GM12865 (cell line): Measurements from ENCODE around the gene TRIM34.
"Not testable (repeated sequence)": the region's sequence is repeated elsewhere in the genome, so short reads cannot be mapped to it uniquely, and the experiment has no call there.

Experiments used
- DNase-seq: peaks from one replicate; pipeline ENCODE4 v3.0.0; 2010; ENCODE audit warnings: low read depth
- H3K4me3 ChIP-seq: 2 replicates; pipeline ENCODE4 v1.5.1; 2011; ENCODE audit warnings: mild to moderate bottlenecking, low read depth, low read length, control low read depth
- TF ChIP-seq, protein P1 (sequence below): IDR thresholded peaks from 2 replicates; pipeline ENCODE4 v1.5.1; 2011; ENCODE audit warnings: low read length, control low read depth, low read depth, inconsistent platforms; ENCODE audit not compliant: insufficient read depth; ENCODE audit errors: missing control alignments

TRIM34 gene, protein sequence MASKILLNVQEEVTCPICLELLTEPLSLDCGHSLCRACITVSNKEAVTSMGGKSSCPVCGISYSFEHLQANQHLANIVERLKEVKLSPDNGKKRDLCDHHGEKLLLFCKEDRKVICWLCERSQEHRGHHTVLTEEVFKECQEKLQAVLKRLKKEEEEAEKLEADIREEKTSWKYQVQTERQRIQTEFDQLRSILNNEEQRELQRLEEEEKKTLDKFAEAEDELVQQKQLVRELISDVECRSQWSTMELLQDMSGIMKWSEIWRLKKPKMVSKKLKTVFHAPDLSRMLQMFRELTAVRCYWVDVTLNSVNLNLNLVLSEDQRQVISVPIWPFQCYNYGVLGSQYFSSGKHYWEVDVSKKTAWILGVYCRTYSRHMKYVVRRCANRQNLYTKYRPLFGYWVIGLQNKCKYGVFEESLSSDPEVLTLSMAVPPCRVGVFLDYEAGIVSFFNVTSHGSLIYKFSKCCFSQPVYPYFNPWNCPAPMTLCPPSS

DNA sequence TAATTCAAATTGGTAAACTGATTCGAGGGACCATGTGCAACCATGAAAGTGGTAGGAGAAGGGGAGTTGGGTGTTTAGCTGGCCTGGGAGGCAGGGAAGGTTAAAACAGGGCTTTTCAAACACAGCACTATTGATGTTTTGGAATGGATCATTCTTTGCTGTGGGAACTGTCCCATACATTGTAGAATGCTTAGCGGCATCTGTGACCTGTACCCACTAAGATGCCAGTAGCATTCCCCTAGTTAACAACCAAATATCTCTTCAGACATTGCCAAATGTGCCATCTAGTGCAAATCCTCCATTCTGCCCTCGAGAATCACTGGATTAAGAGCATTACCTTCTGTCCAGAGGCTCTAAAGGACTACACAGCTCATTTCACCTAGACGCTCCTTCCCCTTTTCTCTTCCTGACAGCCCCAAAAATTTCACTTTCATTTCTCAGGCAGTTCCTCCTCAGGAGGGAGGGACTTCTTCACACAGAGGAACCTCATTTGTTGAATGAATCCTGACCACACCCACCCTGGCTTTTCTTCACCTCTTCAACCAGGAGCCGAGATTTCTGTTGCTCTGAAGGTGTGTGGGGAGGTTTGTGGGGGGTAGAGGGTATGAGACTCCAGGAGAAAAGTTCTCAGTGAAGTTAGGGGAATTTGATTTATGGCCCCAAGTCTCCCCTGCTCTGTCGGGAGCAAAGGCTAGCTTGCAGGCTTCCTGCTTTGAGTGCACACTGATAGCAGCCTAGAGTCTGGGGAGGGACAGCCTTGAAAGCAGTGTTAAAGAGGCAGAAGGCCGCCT, at the start of gene TRIM34:
TSS of gene TRIM34 (plus strand) at position 513 of the 791 bp plus-strand sequence. CDS start 7,331 bp downstream, outside the sequence.
- peak; percentile 91 for DNase-seq
- TF ChIP-seq, protein P1, sequence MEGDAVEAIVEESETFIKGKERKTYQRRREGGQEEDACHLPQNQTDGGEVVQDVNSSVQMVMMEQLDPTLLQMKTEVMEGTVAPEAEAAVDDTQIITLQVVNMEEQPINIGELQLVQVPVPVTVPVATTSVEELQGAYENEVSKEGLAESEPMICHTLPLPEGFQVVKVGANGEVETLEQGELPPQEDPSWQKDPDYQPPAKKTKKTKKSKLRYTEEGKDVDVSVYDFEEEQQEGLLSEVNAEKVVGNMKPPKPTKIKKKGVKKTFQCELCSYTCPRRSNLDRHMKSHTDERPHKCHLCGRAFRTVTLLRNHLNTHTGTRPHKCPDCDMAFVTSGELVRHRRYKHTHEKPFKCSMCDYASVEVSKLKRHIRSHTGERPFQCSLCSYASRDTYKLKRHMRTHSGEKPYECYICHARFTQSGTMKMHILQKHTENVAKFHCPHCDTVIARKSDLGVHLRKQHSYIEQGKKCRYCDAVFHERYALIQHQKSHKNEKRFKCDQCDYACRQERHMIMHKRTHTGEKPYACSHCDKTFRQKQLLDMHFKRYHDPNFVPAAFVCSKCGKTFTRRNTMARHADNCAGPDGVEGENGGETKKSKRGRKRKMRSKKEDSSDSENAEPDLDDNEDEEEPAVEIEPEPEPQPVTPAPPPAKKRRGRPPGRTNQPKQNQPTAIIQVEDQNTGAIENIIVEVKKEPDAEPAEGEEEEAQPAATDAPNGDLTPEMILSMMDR, result no peak
- peak within 1 kb of the TSS; percentile 55 for H3K4me3 ChIP-seq

DNA sequence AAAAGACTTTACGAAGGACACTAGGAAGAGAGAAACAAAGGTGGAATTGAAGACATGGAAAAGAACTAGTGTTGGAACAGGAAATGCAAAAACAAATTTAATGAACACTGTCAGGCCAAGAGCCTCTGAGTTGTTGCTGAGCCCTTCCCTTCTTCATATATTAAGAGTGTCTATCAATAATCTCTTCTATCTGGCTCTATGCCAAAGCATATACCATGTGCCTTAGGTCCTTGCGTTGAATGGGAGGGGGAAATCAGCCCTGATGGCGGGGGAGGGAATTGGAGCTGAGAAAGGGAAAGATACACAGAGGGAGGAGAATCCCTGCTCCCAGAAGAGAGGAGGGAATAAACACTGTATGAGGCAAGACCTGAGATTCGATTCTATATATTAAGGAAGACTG, 49.6 kb upstream of the TRIM34 start:
- DNase-seq, result no peak
- TF ChIP-seq, protein P1, result no peak
- H3K4me3 ChIP-seq, result no peak overlapping the region

DNA sequence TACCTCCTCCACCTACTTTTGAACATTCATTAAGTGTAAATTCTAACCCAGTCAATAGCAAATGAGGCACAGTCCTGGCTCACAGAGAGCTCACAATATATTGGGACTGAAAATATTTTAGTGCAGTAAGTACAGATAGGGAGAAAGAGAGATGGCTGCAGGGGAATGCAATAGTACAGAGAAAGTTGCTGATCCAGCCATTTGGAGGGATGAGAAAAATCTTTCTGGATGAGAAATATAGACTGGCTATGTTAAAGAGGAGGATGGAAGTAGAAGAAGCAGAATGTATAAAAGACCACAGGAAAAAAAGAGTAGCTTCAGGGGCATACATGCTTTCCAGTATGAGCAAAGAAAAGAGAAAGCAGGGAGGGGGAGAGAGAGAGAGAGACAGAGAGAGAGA, 47.7 kb upstream of the TRIM34 start:
- no peak for DNase-seq
- H3K4me3 ChIP-seq, result no peak overlapping the region
- TF ChIP-seq, protein P1, result no peak

DNA sequence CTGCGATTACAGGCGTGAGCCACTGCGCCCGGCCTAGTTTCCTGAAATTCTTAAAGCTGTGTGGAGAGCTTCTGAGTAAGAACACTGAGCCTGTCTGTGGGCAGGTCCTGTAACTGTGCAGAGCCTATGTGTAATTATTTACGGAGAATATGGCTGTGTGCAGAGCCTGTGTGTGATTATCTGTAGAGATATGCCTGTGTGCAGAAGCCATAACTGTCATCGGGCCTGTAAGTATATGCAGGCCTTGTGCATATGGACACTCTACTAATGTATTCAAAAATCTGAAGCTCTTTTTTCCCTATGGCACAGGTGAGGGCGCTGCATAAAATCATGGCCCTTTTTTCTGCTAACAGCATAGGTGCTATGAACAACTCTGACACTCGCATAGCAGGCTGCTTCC, 44.2 kb upstream of the TRIM34 start, which contains the start of gene OR52B6:
TSS of gene OR52B6 (plus strand) at position 301 of the 400 bp plus-strand sequence. CDS start at position 301, 0 bp downstream.
- no peak for DNase-seq
- H3K4me3 ChIP-seq, result no peak within 1 kb of the TSS
- TF ChIP-seq, protein P1, result no peak

DNA sequence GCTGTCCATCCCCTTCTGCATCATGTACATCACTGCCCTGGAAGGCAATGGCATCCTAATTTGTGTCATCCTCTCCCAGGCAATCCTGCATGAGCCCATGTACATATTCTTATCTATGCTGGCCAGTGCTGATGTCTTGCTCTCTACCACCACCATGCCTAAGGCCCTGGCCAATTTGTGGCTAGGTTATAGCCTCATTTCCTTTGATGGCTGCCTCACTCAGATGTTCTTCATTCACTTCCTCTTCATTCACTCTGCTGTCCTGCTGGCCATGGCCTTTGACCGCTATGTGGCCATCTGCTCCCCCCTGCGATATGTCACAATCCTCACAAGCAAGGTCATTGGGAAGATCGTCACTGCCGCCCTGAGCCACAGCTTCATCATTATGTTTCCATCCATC, 43.8 kb upstream of the TRIM34 start:
- DNase-seq, result no peak
- no peak overlapping the region for H3K4me3 ChIP-seq
- TF ChIP-seq, protein P1, result no peak

DNA sequence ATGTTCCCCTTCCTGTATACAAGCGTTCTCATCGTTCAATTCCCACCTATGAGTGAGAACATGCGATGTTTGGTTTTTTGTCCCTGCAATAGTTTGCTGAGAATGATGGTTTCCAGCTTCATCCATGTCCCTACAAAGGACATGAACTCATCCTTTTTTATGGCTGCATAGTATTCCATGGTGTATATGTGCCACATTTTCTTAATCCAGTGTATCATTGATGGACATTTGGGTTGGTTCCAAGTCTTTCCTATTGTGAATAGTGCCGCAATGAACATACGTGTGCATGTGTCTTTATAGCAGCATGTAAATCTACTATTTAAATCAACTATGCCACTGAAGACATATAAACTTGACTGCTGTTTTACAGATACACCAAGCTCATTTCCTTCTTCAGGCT, 40.3 kb upstream of the TRIM34 start:
- H3K4me3 ChIP-seq, DNase-seq: not testable (repeated sequence)

DNA sequence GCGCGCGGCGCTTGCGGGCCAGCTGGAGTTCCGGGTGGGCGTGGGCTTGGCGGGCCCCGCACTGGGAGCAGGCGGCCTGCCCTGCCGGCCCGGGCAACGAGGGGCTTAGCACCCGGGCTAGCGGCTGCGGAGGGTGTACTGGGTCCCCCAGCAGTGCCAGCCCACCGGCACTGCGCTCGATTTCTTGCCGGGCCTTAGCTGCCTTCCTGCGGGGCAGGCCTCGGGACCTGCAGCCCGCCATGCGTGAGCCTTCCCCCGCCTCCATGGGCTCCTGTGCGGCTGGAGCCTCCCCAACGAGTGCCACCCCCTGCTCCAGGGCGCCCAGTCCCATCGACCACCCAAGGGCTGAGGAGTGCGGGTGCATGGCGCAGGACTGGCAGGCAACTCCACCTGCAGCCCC, 34.9 kb upstream of the TRIM34 start:
- DNase-seq, H3K4me3 ChIP-seq: not testable (repeated sequence)
